SK-N-SH (cell line): ENCODE data around the gene CAMSAP1. TPM values are rescaled to one million over a fixed set of nuclear protein-coding genes. Genes with fewer than 3 reads are reported as not detected.

ENCODE experiments used
- CTCF ChIA-PET: fragments of 300-600, 350-600 bp; formaldehyde crosslinking; extraction: SDS; loops from one replicate; lab custom pipeline; 2021; lab: Yijun Ruan, JAX
- POLR2A ChIA-PET: fragments of 350-600 bp; sonication (Branson Sonifier 250); formaldehyde crosslinking; extraction: SDS; loops from one replicate; lab custom pipeline; 2020; ENCODE audit warnings: antibody characterized with exemption, inconsistent platforms; lab: Yijun Ruan, JAX
- DNase-seq: peaks from one replicate; pipeline ENCODE4 v3.0.0; 2012
- H2AFZ ChIP-seq: fragments of 200-600 bp; sonication (generic); 2 replicates; pipeline ENCODE4 v1.8.1; 2016; ENCODE audit warnings: antibody characterized with exemption, mild to moderate bottlenecking, low read depth
- H3F3A ChIP-seq: fragments of 200-600 bp; sonication (generic); replicated peaks from 2 replicates; pipeline ENCODE3; 2016; ENCODE audit warnings: antibody characterized with exemption, mild to moderate bottlenecking; ENCODE audit not compliant: insufficient read depth
- H3K27ac ChIP-seq, 2 experiments: fragments of 200-500 bp in 1 of 2; fragments of 200-600 bp in 1 of 2; sonication (Bioruptor generic) in 1 of 2; sonication (generic), shearing (Covaris generic) in 1 of 2; 2 replicates each; pipeline versions ENCODE4 v1.5.1 to v1.6.1; 2014 to 2016; ENCODE audit warnings: low read depth in 2 of 2, inconsistent platforms in 1 of 2, low read length in 1 of 2, mild to moderate bottlenecking in 1 of 2, mixed read lengths in 1 of 2
- H3K27me3 ChIP-seq: fragments of 200-600 bp; sonication (generic), shearing (Covaris generic); 2 replicates; pipeline ENCODE4 v1.6.1; 2016; ENCODE audit warnings: mixed run types; ENCODE audit not compliant: insufficient read depth
- H3K36me3 ChIP-seq, 2 experiments: fragments of 200-500 bp in 1 of 2; fragments of 200-600 bp in 1 of 2; sonication (Bioruptor generic) in 1 of 2; sonication (generic) in 1 of 2; replicated peaks in 1 of 2; 2 replicates each; pipeline versions ENCODE3 to v1.5.1; 2014 to 2016; ENCODE audit warnings: low read length in 1 of 2, mild to moderate bottlenecking in 1 of 2; ENCODE audit not compliant: insufficient read depth in 2 of 2, control insufficient read depth in 1 of 2
- H3K4me1 ChIP-seq, 2 experiments: fragments of 200-500 bp in 1 of 2; fragments of 200-600 bp in 1 of 2; sonication (Bioruptor generic) in 1 of 2; sonication (generic), shearing (Covaris generic) in 1 of 2; 2 replicates each; pipeline versions ENCODE4 v1.5.1 to v1.6.1; 2014 to 2016; ENCODE audit warnings: low read depth in 1 of 2, low read length in 1 of 2, mixed run types in 1 of 2; ENCODE audit not compliant: insufficient read depth in 2 of 2, control insufficient read depth in 1 of 2
- H3K4me2 ChIP-seq: fragments of 200-600 bp; sonication (generic), shearing (Covaris generic); 2 replicates; pipeline ENCODE4 v1.6.1; 2017; ENCODE audit warnings: mixed run types
- H3K4me3 ChIP-seq, 2 experiments: fragments of 200-500 bp in 1 of 2; fragments of 200-600 bp in 1 of 2; sonication (Bioruptor generic) in 1 of 2; sonication (generic), shearing (Covaris generic) in 1 of 2; 2 replicates each; pipeline versions ENCODE4 v1.5.1 to v1.8.1; 2014 to 2016; ENCODE audit warnings: low read depth in 2 of 2, inconsistent platforms in 1 of 2, low read length in 1 of 2, mild to moderate bottlenecking in 1 of 2, mixed read lengths in 1 of 2, moderate library complexity in 1 of 2
- H3K79me2 ChIP-seq: fragments of 200-600 bp; sonication (generic); 2 replicates; pipeline ENCODE4 v1.8.1; 2017; ENCODE audit warnings: mild to moderate bottlenecking; ENCODE audit not compliant: insufficient read depth
- H3K9ac ChIP-seq: fragments of 200-600 bp; sonication (generic); 2 replicates; pipeline ENCODE4 v1.6.1; 2017; ENCODE audit warnings: mixed run types
- H3K9me2 ChIP-seq: fragments of 200-600 bp; sonication (generic); 2 replicates; pipeline ENCODE4 v1.6.1; 2017; ENCODE audit warnings: mixed run types
- H3K9me3 ChIP-seq: fragments of 200-600 bp; sonication (generic); 2 replicates; pipeline ENCODE4 v1.6.1; 2017; ENCODE audit warnings: mixed run types, mild to moderate bottlenecking, moderate library complexity
- H4K20me1 ChIP-seq: fragments of 200-600 bp; sonication (generic); 2 replicates; pipeline ENCODE4 v1.6.1; 2017; ENCODE audit warnings: mild to moderate bottlenecking, mixed run types; ENCODE audit not compliant: insufficient read depth
- ELF1 ChIP-seq: IDR thresholded peaks from 2 replicates; pipeline ENCODE4 v1.4.0; 2012
- EZH2phosphoT487 ChIP-seq: fragments of 200-600 bp; sonication (generic); IDR thresholded peaks from 2 replicates; pipeline ENCODE4 v1.6.1; 2017; ENCODE audit warnings: low read depth, mixed run types, mild to moderate bottlenecking, antibody characterized with exemption, moderate library complexity, borderline replicate concordance
- FOSL2 ChIP-seq: IDR thresholded peaks from 2 replicates; pipeline ENCODE4 v1.4.0; 2012; ENCODE audit warnings: low read depth, mild to moderate bottlenecking, moderate library complexity, borderline replicate concordance
- GABPA ChIP-seq: IDR thresholded peaks from 2 replicates; pipeline ENCODE4 v1.4.0; 2012; ENCODE audit warnings: low read depth, mild to moderate bottlenecking
- IRF3 ChIP-seq: fragments of 150-350 bp; IDR thresholded peaks from 2 replicates; pipeline ENCODE4 v1.6.1; 2016; ENCODE audit warnings: mild to moderate bottlenecking, low read depth, low read length
- MEF2A ChIP-seq: IDR thresholded peaks from 2 replicates; pipeline ENCODE4 v1.4.0; 2012; ENCODE audit warnings: low read depth, borderline replicate concordance
- MXI1 ChIP-seq: IDR thresholded peaks from 2 replicates; pipeline ENCODE4 v1.6.1; 2012; ENCODE audit warnings: mild to moderate bottlenecking, low read depth, low read length, improper control_type of control experiment
- NFIC ChIP-seq: IDR thresholded peaks from 2 replicates; pipeline ENCODE4 v1.4.0; 2012; ENCODE audit warnings: borderline replicate concordance
- PBX3 ChIP-seq: IDR thresholded peaks from 2 replicates; pipeline ENCODE4; 2012
- RAD21 ChIP-seq: IDR thresholded peaks from 2 replicates; pipeline ENCODE4 v1.6.1; 2012; ENCODE audit warnings: mild to moderate bottlenecking, low read length
- RFX5 ChIP-seq: IDR thresholded peaks from 2 replicates; pipeline ENCODE4 v1.6.1; 2012; ENCODE audit warnings: mild to moderate bottlenecking, improper control_type of control experiment, low read length
- RXRA ChIP-seq: IDR thresholded peaks from 2 replicates; pipeline ENCODE4 v1.4.0; 2012; ENCODE audit warnings: low read depth, mild to moderate bottlenecking, borderline replicate concordance
- SIN3A ChIP-seq: IDR thresholded peaks from 2 replicates; pipeline ENCODE4 v1.6.1; 2012; ENCODE audit warnings: low read depth, mild to moderate bottlenecking, low read length, moderate library complexity, borderline replicate concordance
- SMC3 ChIP-seq: IDR thresholded peaks from 2 replicates; pipeline ENCODE4 v1.6.1; 2012; ENCODE audit warnings: low read depth, low read length, improper control_type of control experiment
- TCF12 ChIP-seq: IDR thresholded peaks from 2 replicates; pipeline ENCODE4 v1.4.0; 2012
- YY1 ChIP-seq: IDR thresholded peaks from 2 replicates; pipeline ENCODE4 v1.4.0; 2012; ENCODE audit warnings: low read depth, mild to moderate bottlenecking
- ZBTB33 ChIP-seq: IDR thresholded peaks from 2 replicates; pipeline ENCODE4 v1.4.0; 2012; ENCODE audit warnings: low read depth, borderline replicate concordance
- WGBS: methylation state at CpG from one replicate; pipeline ENCODE4 v1.1.6; 2017; ENCODE audit warnings: low lambda C conversion rate; 5-methylcytosine and 5-hydroxymethylcytosine counted together
- polyA plus RNA-seq, 3 experiments: library from polyadenylated mRNA; depleted of rRNA; stranded (reverse); fragments of >200 nt; gene quantifications; 2 replicates each; pipeline ENCODE4 v1.2.3, GENCODE V29; 2012

The CAMSAP1 gene
- polyA plus RNA-seq, 1 of the 3 experiments (the other 2 are of a cell fraction): 8.9 TPM

- TF ChIP-seq RFX5 (no peak), RAD21 (no peak), SMC3 (no peak), EZH2phosphoT487 (no peak)
- H3K79me2 ChIP-seq: no peaks in the 10 kb centered on the region
- H3K9me2 ChIP-seq: no peaks in the 10 kb centered on the region
- no peak overlapping the region for H3K4me3 ChIP-seq
- H3K27me3 ChIP-seq: no peaks in the 10 kb centered on the region
- no peak for DNase-seq
- no peak overlapping the region for H3K9ac ChIP-seq
- H3F3A ChIP-seq: no peaks in the 10 kb centered on the region
- POLR2A ChIA-PET: interaction anchor here (0.6 kb wide), 1 partner anchor 61 kb away, joined by 4 read pairs; no protein-coding TSS in a partner anchor
- H3K4me1 ChIP-seq: no peaks in the 10 kb centered on the region
- H3K27ac ChIP-seq: no peak overlapping the region
- H3K4me2 ChIP-seq: no peak overlapping the region
- H3K9me3 ChIP-seq: no peaks in the 10 kb centered on the region
- no peak overlapping the region for H2AFZ ChIP-seq
- H3K36me3 ChIP-seq: no peaks in the 10 kb centered on the region
- CTCF ChIA-PET: no interaction called here
- H4K20me1 ChIP-seq: no peaks in the 10 kb centered on the region
Measured at GRCh38 chr9:135777623-135778177, 129.6 kb downstream of the CAMSAP1 start.

- no peak overlapping the region for H3K27ac ChIP-seq
- no peaks in the 10 kb centered on the region for H3K9me2 ChIP-seq
- no peak for DNase-seq
- no peaks in the 10 kb centered on the region for H4K20me1 ChIP-seq
- H3K9ac ChIP-seq: no peak overlapping the region
- no peak overlapping the region for H3K4me3 ChIP-seq
- H3K4me1 ChIP-seq: no peaks in the 10 kb centered on the region
- no peak overlapping the region for H3K4me2 ChIP-seq
- H3K79me2 ChIP-seq: no peaks in the 10 kb centered on the region
- no peaks in the 10 kb centered on the region for H3F3A ChIP-seq
- ChIA-PET POLR2A (interaction anchor here (0.6 kb wide), 1 partner anchor 61 kb away, joined by 4 read pairs; no protein-coding TSS in a partner anchor), CTCF (no interaction called here)
- TF ChIP-seq RXRA (no peak), SIN3A (no peak), MXI1 (no peak), ELF1 (no peak), MEF2A (no peak), RAD21 (no peak), ZBTB33 (no peak), TCF12 (no peak), YY1 (no peak), EZH2phosphoT487 (no peak), IRF3 (no peak), NFIC (no peak), GABPA (no peak), PBX3 (no peak), FOSL2 (no peak)
- no peaks in the 10 kb centered on the region for H3K9me3 ChIP-seq
- H3K27me3 ChIP-seq: no peaks in the 10 kb centered on the region
- H2AFZ ChIP-seq: no peak overlapping the region
- H3K36me3 ChIP-seq: no peaks in the 10 kb centered on the region
- 63% methylated on average over 14 of the region's 25 CpGs for WGBS
Measured at GRCh38 chr9:135776893-135777622, 130.3 kb downstream of the CAMSAP1 start.
